HCT116 (cell line): ENCODE data around the gene TEX29. TPM values are rescaled to one million over a fixed set of nuclear protein-coding genes. Genes with fewer than 3 reads are reported as not detected.

ENCODE experiments used
- ATAC-seq: fragments of 200-7000 bp; cut with Tn5 transposase; 2 replicates; pipeline ENCODE4 v1.9.1; 2020; ENCODE audit warnings: mild to moderate bottlenecking, moderate library complexity
- BruUV-seq: library from RNA; stranded (reverse); fragments of 400-500 nt; replicated peaks from 2 replicates; lab custom pipeline; 2021; lab: Mats Ljungman, UMichigan
- CTCF ChIA-PET: fragments of 300-600 bp; sonication (Branson Sonifier 250); formaldehyde crosslinking; loops from one replicate; lab custom pipeline; 2021; ENCODE audit warnings: antibody characterized with exemption; lab: Charles Lee
- POLR2A ChIA-PET: fragments of 300-600, 350-600 bp; sonication (Branson Sonifier 250); formaldehyde crosslinking; loops from one replicate; lab custom pipeline; 2021; ENCODE audit warnings: antibody characterized with exemption; lab: Charles Lee
- RAD21 ChIA-PET, 2 experiments: fragments of 300-600 bp; sonication (Branson Sonifier 250); formaldehyde crosslinking; loops; one replicate each; lab custom pipeline; 2023; ENCODE audit warnings: low total read pairs in 2 of 2; ENCODE audit not compliant: uncharacterized antibody in 2 of 2, unreplicated experiment in 2 of 2, low non-redundant PET in 1 of 2; lab: Charles Lee
- DNase-seq: peaks from one replicate; pipeline ENCODE4 v3.0.0-alpha.2; 2010; ENCODE audit warnings: low read depth, low spot score
- H2AFZ ChIP-seq: fragments of 200-600 bp; shearing (Covaris generic), sonication (generic); 2 replicates; pipeline ENCODE4 v1.6.1; 2017; ENCODE audit warnings: low read depth, mixed run types, mixed read lengths, antibody characterized with exemption, low read length; ENCODE audit not compliant: poor library complexity, severe bottlenecking
- H3K27ac ChIP-seq: 2 replicates; pipeline ENCODE4 v1.5.1; 2012; ENCODE audit warnings: low read depth, low read length
- H3K27me3 ChIP-seq: fragments of 200-600 bp; sonication (generic); 2 replicates; pipeline ENCODE4 v1.6.1; 2016; ENCODE audit warnings: mixed run types, low read length, mixed read lengths; ENCODE audit not compliant: insufficient read depth
- H3K36me3 ChIP-seq, 2 experiments: fragments of 200-500 bp in 1 of 2; fragments of 200-600 bp in 1 of 2; sonication (Bioruptor generic) in 1 of 2; sonication (generic) in 1 of 2; 2 replicates each; pipeline versions ENCODE4 v1.5.1 to v1.6.1; 2014 to 2016; ENCODE audit warnings: low read length in 2 of 2, inconsistent platforms in 1 of 2, mixed read lengths in 1 of 2, mixed run types in 1 of 2; ENCODE audit not compliant: insufficient read depth in 2 of 2, control insufficient read depth in 1 of 2
- H3K4me1 ChIP-seq, 2 experiments: fragments of 200-600 bp in 1 of 2; sonication (generic) in 1 of 2; 2 replicates each; pipeline versions ENCODE4 v1.5.1 to v1.6.1; 2012 to 2017; ENCODE audit warnings: low read length in 2 of 2, inconsistent platforms in 1 of 2, mild to moderate bottlenecking in 1 of 2, mixed read lengths in 1 of 2, mixed run types in 1 of 2, moderate library complexity in 1 of 2; ENCODE audit not compliant: insufficient read depth in 2 of 2, control insufficient read depth in 1 of 2
- H3K4me2 ChIP-seq: fragments of 200-600 bp; sonication (generic); 2 replicates; pipeline ENCODE4 v1.6.1; 2017; ENCODE audit warnings: mixed run types, low read length, mixed read lengths
- H3K4me3 ChIP-seq, 2 experiments: fragments of 200-600 bp in 1 of 2; sonication (generic) in 1 of 2; replicated peaks in 1 of 2; 2 replicates each; pipeline ENCODE4 v1.5.1; 2011 to 2016; ENCODE audit warnings: low read length in 2 of 2, control low read depth in 1 of 2, low read depth in 1 of 2, mild to moderate bottlenecking in 1 of 2, mixed read lengths in 1 of 2, mixed run types in 1 of 2
- H3K79me2 ChIP-seq: fragments of 200-600 bp; sonication (generic); 2 replicates; pipeline ENCODE4 v1.6.1; 2017; ENCODE audit warnings: mild to moderate bottlenecking, mixed run types, low read length, moderate library complexity, mixed read lengths; ENCODE audit not compliant: insufficient read depth
- H3K9ac ChIP-seq: fragments of 200-600 bp; sonication (generic); 2 replicates; pipeline ENCODE4 v1.6.1; 2016; ENCODE audit warnings: low read length, mixed read lengths
- H3K9me2 ChIP-seq: fragments of 200-600 bp; sonication (generic), shearing (Covaris generic); 2 replicates; pipeline ENCODE4 v1.6.1; 2017; ENCODE audit warnings: mixed run types, mild to moderate bottlenecking, moderate library complexity; ENCODE audit not compliant: insufficient read depth
- H3K9me3 ChIP-seq, 2 experiments: fragments of 200-500 bp in 1 of 2; fragments of 200-600 bp in 1 of 2; sonication (Bioruptor generic) in 1 of 2; sonication (generic) in 1 of 2; 2 replicates each; pipeline ENCODE4 v1.6.1; 2014 to 2017; ENCODE audit warnings: low read length in 2 of 2, mixed read lengths in 2 of 2, inconsistent platforms in 1 of 2, low read depth in 1 of 2, mild to moderate bottlenecking in 1 of 2, mixed run types in 1 of 2, moderate library complexity in 1 of 2; ENCODE audit not compliant: control insufficient read depth in 1 of 2, insufficient read depth in 1 of 2
- H4K20me1 ChIP-seq: fragments of 200-600 bp; sonication (generic), shearing (Covaris generic); 2 replicates; pipeline ENCODE4 v1.6.1; 2017; ENCODE audit warnings: mixed run types, mild to moderate bottlenecking, moderate library complexity; ENCODE audit not compliant: insufficient read depth
- EZH2 ChIP-seq: fragments of 200-600 bp; sonication (generic); IDR thresholded peaks from 2 replicates; pipeline ENCODE4 v1.6.1; 2017; ENCODE audit warnings: antibody characterized with exemption, mixed run types
- FOSL1 ChIP-seq: IDR thresholded peaks from 2 replicates; pipeline ENCODE4 v1.6.1; 2012; ENCODE audit warnings: low read depth
- JUND ChIP-seq: IDR thresholded peaks from 2 replicates; pipeline ENCODE4 v1.6.1; 2012
- POLR2AphosphoS5 ChIP-seq: IDR thresholded peaks from 2 replicates; pipeline ENCODE4 v1.6.1; 2011; ENCODE audit warnings: mild to moderate bottlenecking, low read depth, low read length, moderate library complexity
- ZNF274 ChIP-seq: fragments of 200-500 bp; sonication (Bioruptor generic); IDR thresholded peaks from 2 replicates; pipeline ENCODE4 v1.6.1; 2014; ENCODE audit warnings: mild to moderate bottlenecking, low read depth, low read length, inconsistent platforms
- intact Hi-C: fragments of 100-400 bp; cut with micrococcal nuclease; formaldehyde crosslinking; loops from 2 replicates; pipeline ENCODE4 v1.10.0; 2022
- total RNA-seq: library from RNA; stranded (reverse); gene quantifications from one replicate; pipeline ENCODE4 v1.2.1, GENCODE V29; 2021; ENCODE audit not compliant: unreplicated experiment
- TF ChIP-seq, protein P1 (sequence below): IDR thresholded peaks from 2 replicates; pipeline ENCODE4 v1.6.1; 2012; ENCODE audit warnings: low read depth
- TF ChIP-seq, protein P2 (sequence below), 3 experiments: fragments of 200-600 bp in 1 of 3; sonication (generic) in 1 of 3; IDR thresholded peaks in 2 of 3; conservative IDR thresholded peaks in 1 of 3; 2 replicates each; pipeline ENCODE4 v1.5.1; 2012 to 2017; ENCODE audit warnings: low read depth in 2 of 3, low read length in 2 of 3, antibody characterized with exemption in 1 of 3, borderline replicate concordance in 1 of 3, control low read depth in 1 of 3, mild to moderate bottlenecking in 1 of 3, mixed read lengths in 1 of 3, mixed run types in 1 of 3, moderate library complexity in 1 of 3; ENCODE audit not compliant: insufficient read depth in 1 of 3
- TF ChIP-seq, protein P3 (sequence below): IDR thresholded peaks from 2 replicates; pipeline ENCODE4 v1.6.1; 2012

The TEX29 gene
- total RNA-seq, 1 experiment from 2014 or later, result not detected

DNA sequence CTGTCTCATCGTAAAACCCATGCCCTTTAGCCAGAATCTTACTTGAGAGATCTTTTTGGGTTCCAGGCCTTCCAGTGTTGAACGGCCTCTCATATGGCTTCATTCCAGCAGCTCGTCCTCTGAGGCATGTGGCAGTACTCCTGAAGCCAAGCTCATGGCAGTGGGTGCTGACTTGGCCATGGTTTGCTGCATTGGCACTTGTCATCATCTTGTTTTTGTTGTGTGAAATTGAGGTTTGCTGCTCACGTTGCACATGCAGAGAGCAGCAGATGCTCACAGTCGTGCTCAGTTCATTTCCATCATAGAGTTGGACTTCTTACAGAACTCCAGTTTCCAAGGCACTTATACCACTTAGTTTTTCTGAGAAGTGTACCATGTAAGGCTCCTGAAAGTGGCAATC is 14.9 kb downstream of the TEX29 start:
- Histone ChIP-seq H3K27me3 (0 out of 2 replicates have a peak, but pooled peaks cover 3% of the 10 kb centered on the region), H3K9me2 (no peaks in the 10 kb centered on the region), H2AFZ (no peak overlapping the region), H3K9me3 (no peaks in the 10 kb centered on the region), H3K4me2 (no peak overlapping the region), H3K4me3 (no peak overlapping the region), H3K27ac (no peak overlapping the region), H3K36me3 (no peaks in the 10 kb centered on the region), H4K20me1 (no peaks in the 10 kb centered on the region), H3K4me1 (peaks cover 0 to 9% of the 10 kb centered on the region in 2 experiments; a peak in 3 of 4 replicates), H3K79me2 (no peaks in the 10 kb centered on the region), H3K9ac (no peak overlapping the region)
- ChIA-PET RAD21 (no interaction called here), POLR2A (no interaction called here), CTCF (no interaction called here)
- TF ChIP-seq POLR2AphosphoS5 (no peak), JUND (no peak), EZH2 (no peak), FOSL1 (no peak), ZNF274 (no peak)
- TF ChIP-seq, protein P1, sequence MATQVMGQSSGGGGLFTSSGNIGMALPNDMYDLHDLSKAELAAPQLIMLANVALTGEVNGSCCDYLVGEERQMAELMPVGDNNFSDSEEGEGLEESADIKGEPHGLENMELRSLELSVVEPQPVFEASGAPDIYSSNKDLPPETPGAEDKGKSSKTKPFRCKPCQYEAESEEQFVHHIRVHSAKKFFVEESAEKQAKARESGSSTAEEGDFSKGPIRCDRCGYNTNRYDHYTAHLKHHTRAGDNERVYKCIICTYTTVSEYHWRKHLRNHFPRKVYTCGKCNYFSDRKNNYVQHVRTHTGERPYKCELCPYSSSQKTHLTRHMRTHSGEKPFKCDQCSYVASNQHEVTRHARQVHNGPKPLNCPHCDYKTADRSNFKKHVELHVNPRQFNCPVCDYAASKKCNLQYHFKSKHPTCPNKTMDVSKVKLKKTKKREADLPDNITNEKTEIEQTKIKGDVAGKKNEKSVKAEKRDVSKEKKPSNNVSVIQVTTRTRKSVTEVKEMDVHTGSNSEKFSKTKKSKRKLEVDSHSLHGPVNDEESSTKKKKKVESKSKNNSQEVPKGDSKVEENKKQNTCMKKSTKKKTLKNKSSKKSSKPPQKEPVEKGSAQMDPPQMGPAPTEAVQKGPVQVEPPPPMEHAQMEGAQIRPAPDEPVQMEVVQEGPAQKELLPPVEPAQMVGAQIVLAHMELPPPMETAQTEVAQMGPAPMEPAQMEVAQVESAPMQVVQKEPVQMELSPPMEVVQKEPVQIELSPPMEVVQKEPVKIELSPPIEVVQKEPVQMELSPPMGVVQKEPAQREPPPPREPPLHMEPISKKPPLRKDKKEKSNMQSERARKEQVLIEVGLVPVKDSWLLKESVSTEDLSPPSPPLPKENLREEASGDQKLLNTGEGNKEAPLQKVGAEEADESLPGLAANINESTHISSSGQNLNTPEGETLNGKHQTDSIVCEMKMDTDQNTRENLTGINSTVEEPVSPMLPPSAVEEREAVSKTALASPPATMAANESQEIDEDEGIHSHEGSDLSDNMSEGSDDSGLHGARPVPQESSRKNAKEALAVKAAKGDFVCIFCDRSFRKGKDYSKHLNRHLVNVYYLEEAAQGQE, result no peak
- TF ChIP-seq, protein P2, sequence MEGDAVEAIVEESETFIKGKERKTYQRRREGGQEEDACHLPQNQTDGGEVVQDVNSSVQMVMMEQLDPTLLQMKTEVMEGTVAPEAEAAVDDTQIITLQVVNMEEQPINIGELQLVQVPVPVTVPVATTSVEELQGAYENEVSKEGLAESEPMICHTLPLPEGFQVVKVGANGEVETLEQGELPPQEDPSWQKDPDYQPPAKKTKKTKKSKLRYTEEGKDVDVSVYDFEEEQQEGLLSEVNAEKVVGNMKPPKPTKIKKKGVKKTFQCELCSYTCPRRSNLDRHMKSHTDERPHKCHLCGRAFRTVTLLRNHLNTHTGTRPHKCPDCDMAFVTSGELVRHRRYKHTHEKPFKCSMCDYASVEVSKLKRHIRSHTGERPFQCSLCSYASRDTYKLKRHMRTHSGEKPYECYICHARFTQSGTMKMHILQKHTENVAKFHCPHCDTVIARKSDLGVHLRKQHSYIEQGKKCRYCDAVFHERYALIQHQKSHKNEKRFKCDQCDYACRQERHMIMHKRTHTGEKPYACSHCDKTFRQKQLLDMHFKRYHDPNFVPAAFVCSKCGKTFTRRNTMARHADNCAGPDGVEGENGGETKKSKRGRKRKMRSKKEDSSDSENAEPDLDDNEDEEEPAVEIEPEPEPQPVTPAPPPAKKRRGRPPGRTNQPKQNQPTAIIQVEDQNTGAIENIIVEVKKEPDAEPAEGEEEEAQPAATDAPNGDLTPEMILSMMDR (IDR thresholded peaks at IDR 0.05 in 2 of 3, conservative IDR thresholded peaks at IDR 0.05 in 1 of 3; ENCODE audit: borderline replicate concordance in 1 of 3, insufficient read depth in 1 of 3, low read depth in 2 of 3, low read length in 2 of 3), result no peak
- TF ChIP-seq, protein P3, sequence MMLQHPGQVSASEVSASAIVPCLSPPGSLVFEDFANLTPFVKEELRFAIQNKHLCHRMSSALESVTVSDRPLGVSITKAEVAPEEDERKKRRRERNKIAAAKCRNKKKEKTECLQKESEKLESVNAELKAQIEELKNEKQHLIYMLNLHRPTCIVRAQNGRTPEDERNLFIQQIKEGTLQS, result no peak
- intact Hi-C loops, result no loop called here
- BruUV-seq, result no TSS peak
- ATAC-seq (no peak), DNase-seq (no peak)
